Right ventricle myocardium inferior (tissue), 1 donor: ENCODE results near the gene TIMP2. TPM values are rescaled to one million over a fixed set of nuclear protein-coding genes. Genes with fewer than 3 reads are reported as not detected.
A peak's percentile ranks its signal among the peaks of the same experiment; 100 is the strongest.

Experiments used
- ATAC-seq: fragments of 200-7000 bp; cut with Tn5 transposase; one replicate; pipeline ENCODE4 v1.9.1; 2020; ENCODE audit warnings: mild to moderate bottlenecking, moderate library complexity
- DNase-seq: peaks from one replicate; pipeline ENCODE4 v3.0.0; 2021; ENCODE audit errors: missing footprints
- intact Hi-C: fragments of 100-400 bp; cut with DNase I; formaldehyde crosslinking; loops from one replicate; pipeline ENCODE4 v1.11.0; 2022
- total RNA-seq: library from RNA; stranded (reverse); fragmentation: NEBNext Ultra II Directional; extraction: Animal tissue kit (Norgen Biotek cat#: 25700); gene quantifications from one replicate; pipeline ENCODE4 v1.2.1, GENCODE V29; 2021
- donor health status: DM: no; HTN: yes; CAD: no; lungs with severe emphysema.

The TIMP2 gene
- total RNA-seq, 1 donor from 2014 or later: 138 TPM

DNA sequence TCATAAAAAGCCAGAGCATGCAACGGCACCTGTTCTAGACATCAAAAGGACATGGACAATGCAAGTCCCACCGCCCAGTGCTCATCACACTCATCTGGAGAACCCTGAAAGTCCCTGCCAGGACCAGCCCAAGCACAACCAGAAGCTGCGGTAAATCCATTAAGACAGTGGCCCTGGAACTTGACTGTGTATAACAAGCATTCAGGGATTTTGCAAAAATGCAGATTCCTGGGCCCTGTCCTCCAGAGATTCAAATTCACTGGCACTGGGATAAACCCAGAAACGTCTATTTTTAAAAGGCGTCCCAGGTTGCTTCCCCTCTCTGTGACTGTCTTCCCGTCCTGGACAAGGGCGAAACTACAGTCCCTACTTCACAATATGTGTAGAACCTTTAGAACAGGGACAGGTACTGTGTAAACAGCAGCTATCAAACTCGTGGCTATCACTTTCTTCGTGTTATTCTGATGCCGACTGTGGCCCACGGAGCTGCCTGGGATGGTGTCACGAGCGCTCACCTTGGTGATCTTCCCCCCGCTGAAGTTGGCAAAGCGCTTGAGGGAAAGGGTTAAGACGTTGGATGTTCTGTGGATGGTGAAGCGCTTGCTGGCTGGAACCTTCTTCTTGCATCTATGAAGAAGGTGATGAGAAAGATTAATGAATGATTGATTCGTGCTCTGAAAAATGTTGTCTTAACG lies 106.9 kb downstream of the TIMP2 start:
- intact Hi-C loops: no loop called here
- no peak for ATAC-seq
- DNase-seq: no peak

- intact Hi-C loops: no loop called here
- no peak for ATAC-seq
- DNase-seq: no peak
These were observed 108.1 kb downstream of the TIMP2 start for GRCh38 chr17:78817123-78817522.

- no peak for DNase-seq
- intact Hi-C loops: loop anchor here (2.0 kb wide), 1 partner anchor 17 kb away; no protein-coding TSS in a partner anchor
- ATAC-seq: no peak
These were observed 109.5 kb downstream of the TIMP2 start for GRCh38 chr17:78815696-78816095.

DNA sequence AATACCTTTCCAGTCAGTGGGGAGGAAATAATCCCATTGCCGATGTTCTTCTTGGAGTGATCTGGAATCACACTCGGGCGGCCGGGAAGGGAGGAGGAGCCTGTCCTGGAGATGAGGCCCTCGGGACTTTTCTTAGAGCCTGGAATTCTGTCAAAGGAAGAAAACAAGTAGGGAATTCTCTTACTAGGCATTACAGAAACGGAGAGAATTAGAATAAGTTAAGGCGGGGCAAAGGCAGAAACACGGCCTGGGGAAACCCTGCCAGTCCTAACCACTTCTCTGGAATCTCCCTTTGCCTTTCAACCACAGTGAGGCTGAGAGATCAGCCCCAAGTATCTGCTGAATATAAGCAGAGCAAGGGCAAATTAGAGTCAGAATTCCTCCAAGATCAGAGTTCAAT lies 112.3 kb downstream of the TIMP2 start:
- DNase-seq (no peak), ATAC-seq (peak; percentile 52)
- intact Hi-C loops: no loop called here

DNA sequence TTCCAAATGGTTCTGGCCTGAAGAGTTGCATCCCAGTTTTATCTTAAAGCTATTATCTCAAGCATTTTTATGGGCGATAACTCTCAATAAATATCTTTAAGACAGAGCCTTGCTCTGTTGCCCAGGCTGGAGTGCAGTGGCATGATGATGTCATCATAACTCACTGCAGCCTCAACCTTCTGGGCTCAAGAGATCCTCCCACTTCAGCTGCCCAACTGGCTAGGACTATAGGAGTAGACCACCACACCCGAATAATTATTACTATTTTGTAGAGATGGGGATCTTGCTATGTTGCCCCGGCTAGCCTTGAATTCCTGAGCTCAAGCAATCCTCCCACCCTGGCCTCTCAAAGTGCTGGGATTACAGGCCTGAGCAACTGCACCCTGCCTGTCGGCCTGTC lies 117.0 kb downstream of the TIMP2 start:
- no peak for ATAC-seq
- DNase-seq: no peak
- intact Hi-C loops: no loop called here

DNA sequence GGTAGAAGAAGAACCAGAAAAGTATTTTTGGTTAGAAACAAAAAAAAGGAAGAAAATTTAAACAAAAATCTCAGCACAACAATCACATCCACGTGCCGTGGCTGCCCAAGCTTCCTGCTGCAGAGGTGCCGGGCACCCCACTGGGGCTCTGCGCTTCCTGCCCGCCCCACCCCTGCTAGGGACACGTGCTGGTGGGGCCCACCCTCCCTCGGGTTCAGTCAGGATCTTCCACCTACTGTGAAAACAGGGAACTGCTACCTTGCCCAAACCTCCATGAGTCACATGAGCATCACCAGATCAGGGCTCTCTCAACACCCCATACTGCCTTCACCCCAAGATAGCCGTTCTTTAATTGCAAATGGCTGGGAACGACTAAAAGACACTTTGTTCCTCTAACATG lies 118.7 kb downstream of the TIMP2 start:
- ATAC-seq: no peak
- intact Hi-C loops: no loop called here

DNA sequence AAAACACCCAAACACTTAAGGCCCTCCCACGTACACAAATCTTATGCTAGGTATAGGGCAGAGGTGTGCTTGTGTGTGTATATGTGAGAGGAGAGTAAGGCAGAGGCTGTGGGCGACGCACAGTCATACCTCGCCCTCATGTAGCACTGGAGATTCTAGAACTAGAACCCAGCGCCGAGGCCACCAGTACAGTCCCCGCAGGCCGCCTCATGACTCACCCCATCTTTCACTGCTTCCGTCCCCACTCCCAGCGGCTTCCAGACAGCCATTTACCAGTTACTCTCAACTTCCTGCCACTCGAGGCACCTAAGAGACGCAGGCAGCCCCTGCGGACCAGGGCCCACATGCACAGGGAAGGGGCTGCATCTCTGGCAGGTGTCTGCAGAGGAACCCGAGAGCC lies 119.9 kb downstream of the TIMP2 start:
- intact Hi-C loops: no loop called here
- no peak for ATAC-seq
- DNase-seq: no peak

More for the DNA sequence above, 118.7 kb downstream of the TIMP2 start:
- no peak for DNase-seq

- intact Hi-C loops: no loop called here
- ATAC-seq (no peak), DNase-seq (no peak)
These were observed 120.4 kb downstream of the TIMP2 start for GRCh38 chr17:78804777-78805176.

GRCh38 chr17:78803186-78803845 lies 121.9 kb downstream of the TIMP2 start:
- no peak for ATAC-seq
- intact Hi-C loops: no loop called here
- DNase-seq: peak; percentile 86

Other genes with a start within 250 kb of the TIMP2 start
- gene CYTH1, start 143.1 kb downstream of the TIMP2 start, total RNA-seq: 34.0 TPM
- gene USP36, start 84.6 kb downstream of the TIMP2 start, total RNA-seq: 18.4 TPM
- gene CEP295NL, start 22.2 kb downstream of the TIMP2 start, total RNA-seq: 0.60 TPM
- gene LGALS3BP, start 54.5 kb upstream of the TIMP2 start, total RNA-seq: 611 TPM
- 31.1 TPM for gene CANT1, start 84.4 kb upstream of the TIMP2 start, total RNA-seq
- 240 TPM for gene C1QTNF1, start 98.8 kb upstream of the TIMP2 start, total RNA-seq
- 29.8 TPM for gene ENGASE, start 149.4 kb upstream of the TIMP2 start, total RNA-seq